GM18868 (cell line): Measurements from ENCODE around the gene EGLN3.
"Not testable (repeated sequence)": the region's sequence is repeated elsewhere in the genome, so short reads cannot be mapped to it uniquely, and the experiment has no call there.

Experiments
- ATAC-seq: cut with Tn5 transposase; IDR thresholded peaks from one replicate; pipeline ENCODE4 v1.9.1; 2021; ENCODE audit warnings: mild to moderate bottlenecking, moderate library complexity; ENCODE audit not compliant: unreplicated experiment

Gene EGLN3

GRCh38 chr14:33950320-33951182 lies at the start of gene EGLN3:
TSS of gene EGLN3 (minus strand) at chr14:33951074. CDS start at chr14:33950752, 322 bp downstream.
- ATAC-seq: peak; percentile 93

GRCh38 chr14:34000396-34000795 lies 49.5 kb upstream of the EGLN3 start:
- no peak for ATAC-seq

- no peak for ATAC-seq
These were observed 49.0 kb upstream of the EGLN3 start for GRCh38 chr14:33999771-34000291.

GRCh38 chr14:33997611-33998010 lies 46.7 kb upstream of the EGLN3 start:
- ATAC-seq: no peak

GRCh38 chr14:33996462-33996861 lies 45.6 kb upstream of the EGLN3 start:
- ATAC-seq: no peak

GRCh38 chr14:33993246-33993645 lies 42.4 kb upstream of the EGLN3 start:
- ATAC-seq: no peak

GRCh38 chr14:33992274-33993007 lies 41.6 kb upstream of the EGLN3 start:
- ATAC-seq: no peak

GRCh38 chr14:33990790-33991189 lies 39.9 kb upstream of the EGLN3 start:
- ATAC-seq: no peak

GRCh38 chr14:33987565-33988080 lies 36.7 kb upstream of the EGLN3 start:
- ATAC-seq: no peak

- no peak for ATAC-seq
These were observed 35.9 kb upstream of the EGLN3 start for GRCh38 chr14:33986804-33987203.

GRCh38 chr14:33985242-33985641 lies 34.4 kb upstream of the EGLN3 start:
- no peak for ATAC-seq

- ATAC-seq: peak; percentile 64
These were observed 28.9 kb upstream of the EGLN3 start for GRCh38 chr14:33979613-33980276.

GRCh38 chr14:33978892-33979612 lies 28.2 kb upstream of the EGLN3 start:
- no peak for ATAC-seq

GRCh38 chr14:33972583-33973081 lies 21.8 kb upstream of the EGLN3 start:
- peak; percentile 98 for ATAC-seq

- ATAC-seq: not testable (repeated sequence)
These were observed 19.0 kb upstream of the EGLN3 start for GRCh38 chr14:33969846-33970245.

GRCh38 chr14:33968722-33969121 lies 17.8 kb upstream of the EGLN3 start:
- no peak for ATAC-seq

GRCh38 chr14:33967138-33967537 lies 16.3 kb upstream of the EGLN3 start:
- ATAC-seq: no peak

GRCh38 chr14:33966276-33966675 lies 15.4 kb upstream of the EGLN3 start:
- no peak for ATAC-seq

- ATAC-seq: no peak
These were observed 13.9 kb upstream of the EGLN3 start for GRCh38 chr14:33964599-33965317.

GRCh38 chr14:33963892-33964291 lies 13.0 kb upstream of the EGLN3 start:
- no peak for ATAC-seq
